ENCODE measurements around the gene VPS16.
"Not testable (repeated sequence)": the region's sequence is repeated elsewhere in the genome, so short reads cannot be mapped to it uniquely, and the experiment has no call there.

VPS16 gene

DNA sequence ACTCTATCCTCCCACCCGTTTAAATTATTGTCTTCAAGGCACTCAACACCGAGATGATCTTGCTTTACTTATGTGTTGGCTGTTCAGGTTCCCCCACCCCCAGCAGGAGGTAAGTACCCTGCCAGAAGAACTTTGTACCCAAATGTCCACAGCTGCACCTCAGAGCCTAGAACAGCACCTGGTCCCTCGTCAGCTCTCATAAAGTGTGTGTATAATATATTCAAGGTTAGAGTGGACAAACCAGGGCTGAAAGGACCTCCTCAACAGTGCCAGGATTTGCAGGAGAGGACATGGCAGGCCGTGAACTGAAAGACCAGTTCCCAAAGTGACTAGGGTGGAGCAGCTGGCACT, 34.2 kb upstream of the VPS16 start:
- DNase-seq (ENCODE audit: low read depth in 1 of 2, low spot score in 1 of 2) = no peak

DNA sequence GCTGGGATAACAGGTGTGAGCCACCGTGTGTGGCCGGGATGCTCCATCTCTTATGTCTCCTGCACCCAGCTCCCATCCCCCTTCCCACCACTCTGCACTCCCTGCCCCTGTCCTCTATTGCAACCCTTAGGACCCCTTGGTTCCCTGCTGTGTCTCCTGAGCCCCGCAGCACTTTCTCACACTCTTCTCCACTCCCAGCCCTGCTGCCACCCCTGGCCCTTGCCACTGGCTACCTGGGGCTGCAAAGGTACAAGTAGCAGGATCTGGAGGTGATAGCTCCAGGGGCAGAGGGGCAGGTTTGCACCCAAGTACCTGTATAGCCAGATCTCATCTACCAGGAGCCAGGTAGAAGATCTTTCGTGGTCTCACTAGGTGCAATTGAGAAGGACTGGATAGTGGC, 33.5 kb upstream of the VPS16 start:
- no peak for DNase-seq (ENCODE audit: low read depth in 1 of 2, low spot score in 1 of 2)

DNA sequence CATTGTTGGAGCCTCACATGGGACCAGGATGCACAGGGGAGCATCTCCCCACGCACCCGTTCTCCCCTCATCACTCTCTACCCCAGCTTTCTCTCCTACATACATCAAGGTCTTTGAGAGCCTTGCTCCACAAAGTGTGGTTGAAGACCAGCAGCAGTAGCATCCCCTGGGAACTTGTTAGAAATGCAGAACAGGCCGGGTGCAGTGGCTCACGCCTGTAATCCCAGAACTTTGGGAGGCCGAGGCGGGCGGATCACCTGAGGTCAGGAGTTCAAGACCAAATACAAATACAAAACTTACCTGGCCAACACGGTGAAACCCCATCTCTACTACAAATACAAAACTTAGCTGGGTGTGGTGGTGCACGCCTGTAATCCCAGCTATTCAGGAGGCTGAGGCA, 32.6 kb upstream of the VPS16 start:
- DNase-seq (ENCODE audit: low read depth in 1 of 2, low spot score in 1 of 2) = not testable (repeated sequence)

GRCh38 chr20:2809690-2810089, 30.9 kb upstream of the VPS16 start:
- DNase-seq (ENCODE audit: low read depth in 1 of 2, low spot score in 1 of 2) = no peak

GRCh38 chr20:2812189-2812588, 28.4 kb upstream of the VPS16 start:
- no peak for DNase-seq (ENCODE audit: low read depth in 1 of 2, low spot score in 1 of 2)

GRCh38 chr20:2814076-2814475, 26.5 kb upstream of the VPS16 start:
- DNase-seq (ENCODE audit: low read depth in 1 of 2, low spot score in 1 of 2) = no peak

DNA sequence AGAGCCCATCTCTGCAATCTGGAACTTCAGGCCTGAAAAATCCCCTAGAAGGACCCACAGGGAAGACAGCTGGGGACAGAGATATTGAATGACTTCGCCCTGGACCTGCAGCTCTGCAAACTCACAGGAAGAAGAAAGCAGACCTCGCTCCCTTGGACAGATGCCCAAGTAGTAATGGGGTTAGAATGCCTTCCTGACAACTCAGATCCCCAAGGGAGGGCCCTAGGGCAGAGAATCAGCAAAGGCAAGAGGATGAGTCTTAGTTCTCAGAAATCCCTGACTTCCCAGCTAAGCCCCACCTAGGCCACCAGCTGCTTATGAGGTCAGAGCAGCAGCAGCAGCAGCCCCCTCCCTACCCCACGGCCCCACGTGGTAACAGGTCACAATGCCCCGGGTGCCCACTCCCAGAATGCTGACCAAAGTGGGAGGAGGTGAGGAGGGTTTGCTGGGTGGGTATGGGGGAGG, 25.9 kb upstream of the VPS16 start, which contains the start of gene C20orf141:
TSS of gene C20orf141 (plus strand) at position 401 of the 465 bp plus-strand sequence. CDS start 198 bp downstream, outside the sequence.
- DNase-seq (ENCODE audit: low read depth in 1 of 2, low spot score in 1 of 2) = no peak

DNA sequence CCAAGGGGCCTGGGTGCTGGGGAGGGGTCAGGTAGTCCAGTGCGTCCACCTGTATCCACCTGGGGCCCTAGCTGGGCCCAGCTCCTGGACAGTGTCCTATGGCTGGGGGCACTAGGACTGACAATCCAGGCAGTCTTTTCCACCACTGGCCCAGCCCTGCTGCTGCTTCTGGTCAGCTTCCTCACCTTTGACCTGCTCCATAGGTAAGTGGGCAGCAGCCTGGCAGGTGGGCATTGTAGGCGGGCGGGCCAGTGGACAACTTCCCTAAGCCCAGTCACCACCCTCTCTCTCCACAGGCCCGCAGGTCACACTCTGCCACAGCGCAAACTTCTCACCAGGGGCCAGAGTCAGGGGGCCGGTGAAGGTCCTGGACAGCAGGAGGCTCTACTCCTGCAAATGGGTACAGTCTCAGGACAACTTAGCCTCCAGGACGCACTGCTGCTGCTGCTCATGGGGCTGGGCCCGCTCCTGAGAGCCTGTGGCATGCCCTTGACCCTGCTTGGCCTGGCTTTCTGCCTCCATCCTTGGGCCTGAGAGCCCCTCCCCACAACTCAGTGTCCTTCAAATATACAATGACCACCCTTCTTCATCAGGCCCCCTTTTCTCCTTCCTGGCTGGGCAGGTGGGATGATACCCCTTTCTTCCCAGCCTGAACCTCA, 25.2 kb upstream of the VPS16 start:
- DNase-seq (ENCODE audit: low read depth in 1 of 2, low spot score in 1 of 2) = no peak

GRCh38 chr20:2816030-2816582, 24.4 kb upstream of the VPS16 start, which contains the start of gene TMEM239:
Gene TMEM239, plus strand, starts transcription at chr20:2816364. Its CDS starts 191 bp downstream, at chr20:2816555.
- no peak for DNase-seq (ENCODE audit: low read depth in 1 of 2, low spot score in 1 of 2)

- no peak for DNase-seq (ENCODE audit: low read depth in 1 of 2, low spot score in 1 of 2)
Observed at GRCh38 chr20:2816583-2817340, 23.8 kb upstream of the VPS16 start.

GRCh38 chr20:2817341-2817726, 23.2 kb upstream of the VPS16 start:
- DNase-seq (ENCODE audit: low read depth in 1 of 2, low spot score in 1 of 2) = no peak

GRCh38 chr20:2817891-2818595, 22.5 kb upstream of the VPS16 start:
- no peak for DNase-seq (ENCODE audit: low read depth in 1 of 2, low spot score in 1 of 2)

DNA sequence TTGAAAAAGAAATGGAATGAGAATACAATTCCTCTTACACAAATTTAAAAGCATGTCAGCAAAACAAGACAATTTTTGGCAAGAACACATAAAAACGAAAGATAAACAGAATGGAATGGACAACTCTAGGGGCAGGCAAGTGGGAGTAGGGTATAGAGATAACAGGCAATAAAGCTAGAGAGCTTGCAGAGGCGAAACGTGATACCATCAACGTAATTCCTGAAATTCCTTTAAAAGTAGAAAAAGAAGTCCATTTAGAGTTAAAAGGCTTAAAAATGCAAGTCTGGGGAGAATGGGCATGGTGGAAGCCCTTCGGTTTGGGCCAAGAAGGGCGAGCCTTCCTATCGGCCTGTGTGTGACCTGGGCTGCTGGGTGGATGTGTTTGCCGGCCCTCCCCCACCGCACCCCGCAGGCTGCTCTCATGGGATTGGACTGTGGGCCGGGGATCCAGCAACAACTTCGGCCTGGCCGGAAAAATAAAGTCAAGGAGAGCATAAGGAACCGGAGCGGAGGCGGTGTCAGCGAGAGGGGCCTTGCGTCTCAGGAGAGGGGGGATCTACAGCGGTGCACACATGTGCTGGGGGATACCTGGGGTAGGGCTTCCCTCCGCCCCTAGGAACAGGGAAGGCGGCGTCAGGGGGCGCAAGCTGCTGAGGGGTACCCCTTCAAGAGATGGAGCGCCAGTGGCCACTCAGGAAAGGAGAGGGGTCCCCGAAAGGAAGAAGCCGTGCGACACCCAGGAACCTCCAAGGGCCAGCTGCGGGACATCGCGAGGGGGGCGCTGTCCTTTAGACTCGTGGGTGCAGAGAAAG, 20.3 kb upstream of the VPS16 start:
- DNase-seq (ENCODE audit: low read depth in 1 of 2, low spot score in 1 of 2) = no peak

DNA sequence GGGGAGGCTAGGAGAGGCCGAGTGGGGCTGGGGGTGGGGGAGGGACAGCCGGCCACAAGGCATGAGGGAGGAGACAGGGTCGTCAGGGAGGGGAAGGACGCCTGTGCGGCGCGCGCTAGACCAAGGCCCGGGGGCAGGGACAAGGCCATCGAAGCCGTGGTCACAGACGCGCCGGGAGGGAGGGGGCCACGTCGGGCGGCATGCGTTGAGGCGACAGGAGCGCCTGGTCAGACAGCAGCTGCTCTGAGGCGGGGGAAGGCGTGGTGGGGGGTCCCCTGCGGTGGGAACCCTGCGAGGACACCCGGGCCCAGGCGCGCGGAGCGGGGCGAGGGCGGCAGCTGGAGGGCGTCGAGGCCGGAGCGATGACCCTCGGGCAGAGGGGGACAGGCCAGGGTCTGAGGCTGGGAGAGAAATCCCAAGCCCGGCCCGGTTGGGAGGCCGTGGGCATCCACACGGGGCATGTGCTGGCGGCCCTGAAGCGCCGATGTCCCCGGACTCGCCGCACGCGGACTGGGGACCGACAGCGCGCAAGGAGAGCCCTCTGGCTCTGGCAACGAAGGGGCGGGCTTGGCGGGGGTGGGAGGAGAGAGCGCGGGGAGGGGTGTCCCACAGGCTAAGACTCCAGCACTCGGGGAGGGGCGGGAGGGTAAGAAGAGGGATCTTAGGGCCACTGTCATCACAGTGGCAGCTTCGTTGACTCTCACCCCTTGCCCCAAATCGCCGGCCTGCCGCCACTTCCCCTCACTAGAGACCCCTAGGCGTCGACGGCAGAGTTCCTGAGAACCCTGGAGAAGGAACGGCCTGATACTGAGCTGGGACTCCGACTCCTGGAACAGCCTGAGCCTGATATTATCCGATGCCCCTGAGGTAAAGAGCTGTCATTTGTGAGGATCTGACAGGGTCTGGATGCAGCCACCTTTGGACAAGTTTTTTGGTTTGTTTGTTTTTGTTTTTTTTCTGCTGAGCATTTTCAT, 19.4 kb upstream of the VPS16 start:
- no peak for DNase-seq (ENCODE audit: low read depth in 1 of 2, low spot score in 1 of 2)

GRCh38 chr20:2822073-2822472, 18.5 kb upstream of the VPS16 start:
- DNase-seq (ENCODE audit: low read depth in 1 of 2, low spot score in 1 of 2) = no peak

- DNase-seq (ENCODE audit: low read depth in 1 of 2, low spot score in 1 of 2) = no peak
Observed at GRCh38 chr20:2825761-2826160, 14.8 kb upstream of the VPS16 start.

DNA sequence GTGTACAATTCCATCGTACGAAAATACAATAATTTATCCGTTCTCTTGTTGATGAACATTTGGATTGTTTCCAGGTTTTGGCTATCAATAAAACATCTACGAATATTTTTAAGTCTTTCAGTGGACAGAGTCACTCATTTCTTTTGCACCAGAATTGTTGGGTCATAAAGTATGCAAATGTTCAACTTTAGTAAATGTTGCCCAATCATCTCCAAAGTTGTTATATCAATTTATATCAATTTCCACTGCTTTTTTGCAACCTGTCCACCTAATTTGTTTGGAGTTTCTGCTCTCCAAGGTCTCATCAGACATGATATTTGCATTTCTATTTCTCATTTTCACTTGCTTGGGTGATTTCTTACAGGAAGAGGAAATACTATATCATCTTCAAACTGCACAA, 13.9 kb upstream of the VPS16 start:
- no peak for DNase-seq (ENCODE audit: low read depth in 1 of 2, low spot score in 1 of 2)

- no peak for DNase-seq (ENCODE audit: low read depth in 1 of 2, low spot score in 1 of 2)
Observed at GRCh38 chr20:2829376-2829775, 11.2 kb upstream of the VPS16 start.

DNA sequence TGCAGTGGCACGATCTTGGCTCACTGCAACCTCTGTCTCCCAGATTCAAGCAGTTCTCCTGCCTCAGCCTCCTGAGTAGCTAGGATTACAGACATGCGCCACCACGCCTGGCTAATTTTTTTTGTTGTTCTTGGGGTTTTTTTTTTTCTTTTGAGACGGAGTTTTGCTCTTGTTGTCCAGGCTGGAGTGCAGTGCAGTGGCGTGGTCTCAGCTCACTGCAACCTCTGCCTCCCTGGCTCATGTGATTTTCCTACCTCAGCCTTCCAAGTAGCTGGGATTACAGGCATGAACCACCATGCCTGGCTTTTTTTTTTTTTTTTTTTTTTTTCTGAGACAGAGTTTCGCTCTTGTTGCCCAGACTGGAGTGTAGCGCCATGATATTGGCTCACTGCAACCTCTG, 9.3 kb upstream of the VPS16 start:
- not testable (repeated sequence) for DNase-seq (ENCODE audit: low read depth in 1 of 2, low spot score in 1 of 2)

DNA sequence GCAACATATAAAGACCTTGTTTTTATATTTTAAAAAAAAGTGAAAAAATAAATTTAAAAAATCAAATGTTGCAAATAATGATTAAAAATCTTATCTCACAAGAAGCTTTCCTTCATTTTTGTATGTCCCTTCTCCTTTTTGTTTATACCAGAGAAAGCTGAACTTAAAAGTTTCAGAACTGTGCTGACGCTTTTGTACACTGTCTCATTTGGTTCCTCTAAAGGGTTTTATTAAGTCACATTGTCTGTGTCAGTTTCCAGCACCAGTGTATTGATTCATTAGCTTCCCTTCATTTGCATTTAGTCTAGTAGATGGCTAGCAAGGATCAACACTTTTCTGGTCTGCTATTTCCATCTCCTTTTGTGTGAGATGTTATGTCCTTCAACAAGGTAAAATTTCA, 6.8 kb upstream of the VPS16 start:
- no peak for DNase-seq (ENCODE audit: low read depth in 1 of 2, low spot score in 1 of 2)
